22Rv1 (cell line): ENCODE data around the gene SNX3.

ENCODE experiments used
- CTCF ChIP-seq: fragments of 450-650 bp; IDR thresholded peaks from 2 replicates; pipeline ENCODE4 v1.5.1; 2017; ENCODE audit warnings: mild to moderate bottlenecking
- ZFX ChIP-seq: fragments of 450-650 bp; IDR thresholded peaks from 2 replicates; pipeline ENCODE4 v1.6.1; 2017; ENCODE audit warnings: antibody characterized with exemption, borderline replicate concordance

- TF ChIP-seq CTCF (peak; percentile 86), ZFX (no peak)
These were observed 85.1 kb downstream of the SNX3 start for GRCh38 chr6:108175592-108176279.
